ENCODE measurements around the gene LRRC55.

DNA sequence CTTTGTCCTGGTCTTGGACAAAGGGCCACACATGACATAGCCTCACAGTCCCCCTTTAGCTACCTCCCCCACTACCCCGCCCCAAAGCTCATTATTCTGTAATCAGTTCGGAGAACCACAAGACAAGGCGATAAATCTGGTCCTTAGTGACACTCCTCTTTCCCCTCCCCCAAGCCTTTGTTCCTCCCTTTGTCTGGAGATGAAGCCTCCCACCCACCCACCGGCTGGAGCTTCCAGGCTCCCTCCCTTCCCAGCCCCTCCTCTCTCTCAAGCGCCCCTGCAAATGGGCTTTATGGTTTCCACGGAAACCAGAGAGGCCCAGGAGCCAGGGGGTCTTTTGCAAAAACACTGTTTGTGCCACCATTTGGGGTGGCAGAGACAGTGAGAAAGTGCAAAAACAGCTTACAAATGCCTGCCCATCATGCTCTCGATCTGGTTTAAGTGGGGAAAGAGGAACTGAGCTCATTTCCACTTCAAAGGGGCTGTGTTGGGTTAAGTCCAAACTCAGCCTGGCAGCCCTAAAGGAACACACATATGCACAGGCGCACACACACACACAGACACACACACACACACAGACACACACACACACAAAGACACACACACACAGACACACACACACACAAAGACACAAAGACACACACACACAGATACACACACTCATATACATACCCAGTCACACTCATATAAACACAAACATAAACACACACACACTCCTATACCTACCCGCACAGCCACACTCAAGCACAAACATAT is 31.8 kb downstream of the LRRC55 start:
- TF ChIP-seq, protein P1, sequence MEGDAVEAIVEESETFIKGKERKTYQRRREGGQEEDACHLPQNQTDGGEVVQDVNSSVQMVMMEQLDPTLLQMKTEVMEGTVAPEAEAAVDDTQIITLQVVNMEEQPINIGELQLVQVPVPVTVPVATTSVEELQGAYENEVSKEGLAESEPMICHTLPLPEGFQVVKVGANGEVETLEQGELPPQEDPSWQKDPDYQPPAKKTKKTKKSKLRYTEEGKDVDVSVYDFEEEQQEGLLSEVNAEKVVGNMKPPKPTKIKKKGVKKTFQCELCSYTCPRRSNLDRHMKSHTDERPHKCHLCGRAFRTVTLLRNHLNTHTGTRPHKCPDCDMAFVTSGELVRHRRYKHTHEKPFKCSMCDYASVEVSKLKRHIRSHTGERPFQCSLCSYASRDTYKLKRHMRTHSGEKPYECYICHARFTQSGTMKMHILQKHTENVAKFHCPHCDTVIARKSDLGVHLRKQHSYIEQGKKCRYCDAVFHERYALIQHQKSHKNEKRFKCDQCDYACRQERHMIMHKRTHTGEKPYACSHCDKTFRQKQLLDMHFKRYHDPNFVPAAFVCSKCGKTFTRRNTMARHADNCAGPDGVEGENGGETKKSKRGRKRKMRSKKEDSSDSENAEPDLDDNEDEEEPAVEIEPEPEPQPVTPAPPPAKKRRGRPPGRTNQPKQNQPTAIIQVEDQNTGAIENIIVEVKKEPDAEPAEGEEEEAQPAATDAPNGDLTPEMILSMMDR (IDR thresholded peaks at IDR 0.05): no peak
- TF ChIP-seq, protein P2, sequence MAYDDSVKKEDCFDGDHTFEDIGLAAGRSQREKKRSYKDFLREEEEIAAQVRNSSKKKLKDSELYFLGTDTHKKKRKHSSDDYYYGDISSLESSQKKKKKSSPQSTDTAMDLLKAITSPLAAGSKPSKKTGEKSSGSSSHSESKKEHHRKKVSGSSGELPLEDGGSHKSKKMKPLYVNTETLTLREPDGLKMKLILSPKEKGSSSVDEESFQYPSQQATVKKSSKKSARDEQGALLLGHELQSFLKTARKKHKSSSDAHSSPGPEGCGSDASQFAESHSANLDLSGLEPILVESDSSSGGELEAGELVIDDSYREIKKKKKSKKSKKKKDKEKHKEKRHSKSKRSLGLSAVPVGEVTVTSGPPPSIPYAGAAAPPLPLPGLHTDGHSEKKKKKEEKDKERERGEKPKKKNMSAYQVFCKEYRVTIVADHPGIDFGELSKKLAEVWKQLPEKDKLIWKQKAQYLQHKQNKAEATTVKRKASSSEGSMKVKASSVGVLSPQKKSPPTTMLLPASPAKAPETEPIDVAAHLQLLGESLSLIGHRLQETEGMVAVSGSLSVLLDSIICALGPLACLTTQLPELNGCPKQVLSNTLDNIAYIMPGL (CRISPR knock-in tag; IDR thresholded peaks at IDR 0.05; ENCODE audit: borderline replicate concordance): no peak
- no peak for TF ChIP-seq JUN (IDR thresholded peaks at IDR 0.05)
- no peak for TF ChIP-seq HOXA7 (CRISPR knock-in tag; IDR thresholded peaks at IDR 0.05)
- no peak for TF ChIP-seq ESRRA (IDR thresholded peaks at IDR 0.05; ENCODE audit: borderline replicate concordance, low read length)
- no peak for TF ChIP-seq CEBPB (IDR thresholded peaks at IDR 0.05)
- TF ChIP-seq EHF (CRISPR knock-in tag; IDR thresholded peaks at IDR 0.05): no peak
- no peak for TF ChIP-seq HDAC2 (IDR thresholded peaks at IDR 0.05)
- TF ChIP-seq RCOR1 (IDR thresholded peaks at IDR 0.05; ENCODE audit: low read depth, low read length): no peak
